Measurements from ENCODE around the gene ALDH8A1.

The ALDH8A1 gene

GRCh38 chr6:134951494-134952263 lies 1.8 kb upstream of the ALDH8A1 start:
- DNase-seq (ENCODE audit: low spot score), result no peak
- FAIRE-seq, result no peak

- DNase-seq (ENCODE audit: low spot score), result no peak
- FAIRE-seq, result no peak
Observed at GRCh38 chr6:134950482-134950881, 581 bp upstream of the ALDH8A1 start.

- DNase-seq (ENCODE audit: low spot score) (no peak), FAIRE-seq (no peak)
Observed at GRCh38 chr6:134948691-134949090, 1.2 kb downstream of the ALDH8A1 start.

GRCh38 chr6:134948142-134948541 lies 1.8 kb downstream of the ALDH8A1 start:
- DNase-seq (ENCODE audit: low spot score) (no peak), FAIRE-seq (no peak)

- DNase-seq (ENCODE audit: low spot score) (no peak), FAIRE-seq (no peak)
Observed at GRCh38 chr6:134945045-134945444, 4.9 kb downstream of the ALDH8A1 start.

- DNase-seq (ENCODE audit: low spot score) (no peak), FAIRE-seq (no peak)
Observed at GRCh38 chr6:134943522-134944111, 6.3 kb downstream of the ALDH8A1 start.

- no peak for FAIRE-seq
- no peak for DNase-seq (ENCODE audit: low spot score)
Observed at GRCh38 chr6:134938896-134939295, 11.0 kb downstream of the ALDH8A1 start.

- FAIRE-seq (no peak), DNase-seq (ENCODE audit: low spot score) (no peak)
Observed at GRCh38 chr6:134937426-134937825, 12.5 kb downstream of the ALDH8A1 start.

- FAIRE-seq, result no peak
- DNase-seq (ENCODE audit: low spot score), result peak; percentile 46
Observed at GRCh38 chr6:134936931-134937330, 13.0 kb downstream of the ALDH8A1 start.

GRCh38 chr6:134936476-134936875 lies 13.4 kb downstream of the ALDH8A1 start:
- DNase-seq (ENCODE audit: low spot score) (no peak), FAIRE-seq (no peak)

GRCh38 chr6:134934793-134935485 lies 15.0 kb downstream of the ALDH8A1 start:
- no peak for DNase-seq (ENCODE audit: low spot score)
- no peak for FAIRE-seq

- DNase-seq (ENCODE audit: low spot score) (no peak), FAIRE-seq (no peak)
Observed at GRCh38 chr6:134932535-134933470, 17.1 kb downstream of the ALDH8A1 start.

- FAIRE-seq (no peak), DNase-seq (ENCODE audit: low spot score) (no peak)
Observed at GRCh38 chr6:134932098-134932497, 17.8 kb downstream of the ALDH8A1 start.

GRCh38 chr6:134930463-134930862 lies 19.4 kb downstream of the ALDH8A1 start:
- DNase-seq (ENCODE audit: low spot score) (no peak), FAIRE-seq (no peak)

- FAIRE-seq (no peak), DNase-seq (ENCODE audit: low spot score) (no peak)
Observed at GRCh38 chr6:134928151-134928900, 21.6 kb downstream of the ALDH8A1 start.

- no peak for DNase-seq (ENCODE audit: low spot score)
- FAIRE-seq, result no peak
Observed at GRCh38 chr6:134925800-134926199, 24.1 kb downstream of the ALDH8A1 start.

- FAIRE-seq (no peak), DNase-seq (ENCODE audit: low spot score) (no peak)
Observed at GRCh38 chr6:134921721-134922261, 28.1 kb downstream of the ALDH8A1 start.

GRCh38 chr6:134921276-134921675 lies 28.6 kb downstream of the ALDH8A1 start:
- DNase-seq (ENCODE audit: low spot score) (no peak), FAIRE-seq (no peak)

- FAIRE-seq, result no peak
- DNase-seq (ENCODE audit: low spot score), result no peak
Observed at GRCh38 chr6:134920422-134920821, 29.5 kb downstream of the ALDH8A1 start.

- FAIRE-seq (no peak), DNase-seq (ENCODE audit: low spot score) (no peak)
Observed at GRCh38 chr6:134918418-134918961, 31.4 kb downstream of the ALDH8A1 start.
